IMR-90 (cell line): Measurements from ENCODE around the gene GFY.
A peak's percentile ranks its signal among the peaks of the same experiment; 100 is the strongest.

Experiments used
- BHLHE40 ChIP-seq: fragments of 150-350 bp; IDR thresholded peaks from 2 replicates; pipeline ENCODE4 v1.6.1; 2016; ENCODE audit warnings: mild to moderate bottlenecking, low read depth, low read length
- CEBPB ChIP-seq: IDR thresholded peaks from 2 replicates; pipeline ENCODE4 v1.6.1; 2012; ENCODE audit warnings: low read depth, low read length, improper control_type of control experiment
- MAZ ChIP-seq: IDR thresholded peaks from 2 replicates; pipeline ENCODE4 v1.6.1; 2012; ENCODE audit warnings: low read depth, mild to moderate bottlenecking, low read length, improper control_type of control experiment, moderate library complexity, borderline replicate concordance
- MXI1 ChIP-seq: IDR thresholded peaks from 2 replicates; pipeline ENCODE4 v1.6.1; 2012; ENCODE audit warnings: low read depth, mild to moderate bottlenecking, low read length, moderate library complexity, borderline replicate concordance
- POLR2A ChIP-seq: IDR thresholded peaks from 2 replicates; pipeline ENCODE4 v1.6.1; 2012; ENCODE audit warnings: mild to moderate bottlenecking, low read depth, low read length
- RAD21 ChIP-seq: IDR thresholded peaks from 2 replicates; pipeline ENCODE4 v1.6.1; 2012; ENCODE audit warnings: low read length, improper control_type of control experiment
- SMC3 ChIP-seq: fragments of 150-350 bp; IDR thresholded peaks from 2 replicates; pipeline ENCODE4 v1.6.1; 2016; ENCODE audit warnings: low read depth, mild to moderate bottlenecking, antibody characterized with exemption, low read length, moderate library complexity
- TF ChIP-seq, protein P1 (sequence below): conservative IDR thresholded peaks from 2 replicates; pipeline ENCODE4 v1.5.1; 2012; ENCODE audit warnings: mild to moderate bottlenecking, low read depth, low read length, improper control_type of control experiment
- TF ChIP-seq, protein P2 (sequence below): fragments of 150-350 bp; IDR thresholded peaks from 2 replicates; pipeline ENCODE4 v1.6.1; 2017; ENCODE audit warnings: mild to moderate bottlenecking, antibody characterized with exemption, low read length, low read depth

DNA sequence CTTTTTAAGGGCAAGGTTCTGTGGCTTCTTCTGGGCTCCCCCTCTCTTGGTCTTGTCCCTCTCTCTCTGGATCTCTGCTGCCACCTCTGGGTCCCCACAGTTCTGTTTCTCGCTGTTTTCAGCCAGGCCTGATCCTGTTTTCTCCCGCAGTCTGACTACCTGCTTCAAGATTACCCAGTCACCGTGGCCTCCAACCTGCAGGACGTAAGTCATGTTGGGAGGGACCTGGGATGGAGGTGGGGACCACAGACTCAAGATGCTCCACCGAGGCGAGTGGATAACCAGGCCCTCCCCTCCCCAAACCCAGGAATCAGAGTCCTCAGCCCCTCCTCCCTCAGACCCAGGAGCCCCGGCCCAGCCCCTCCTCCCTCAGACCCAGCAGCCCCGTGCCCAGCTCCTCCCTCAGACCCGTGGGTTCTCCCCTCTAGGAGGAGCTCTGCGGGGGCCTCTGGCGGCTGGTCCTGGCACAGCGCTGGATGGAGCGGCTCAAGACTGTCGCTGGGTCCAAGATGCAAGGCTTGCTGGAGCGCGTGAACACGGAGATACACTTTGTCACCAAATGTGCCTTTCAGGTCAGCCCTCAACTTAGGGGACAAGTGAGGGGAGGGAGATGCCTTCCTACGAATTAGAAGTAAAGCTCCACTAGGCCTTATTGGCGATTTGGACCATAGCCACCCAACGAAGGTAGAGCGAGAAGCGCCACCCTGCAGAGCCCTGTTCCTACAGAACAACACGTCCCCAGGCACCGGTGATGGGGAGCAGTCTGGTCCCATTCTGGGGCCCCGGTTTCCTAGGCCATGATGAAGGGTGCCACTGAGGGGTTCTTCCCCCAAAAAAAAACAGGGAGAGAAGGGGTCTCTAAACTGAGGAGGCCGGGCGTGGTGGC, 51.0 kb downstream of the GFY start:
- TF ChIP-seq CEBPB (no peak), BHLHE40 (no peak), POLR2A (no peak), MXI1 (no peak), MAZ (no peak; the same call in 1 of the 2 replicates), RAD21 (peak; percentile 24; the same call in 1 of the 2 replicates), SMC3 (no peak)
- TF ChIP-seq, protein P1, sequence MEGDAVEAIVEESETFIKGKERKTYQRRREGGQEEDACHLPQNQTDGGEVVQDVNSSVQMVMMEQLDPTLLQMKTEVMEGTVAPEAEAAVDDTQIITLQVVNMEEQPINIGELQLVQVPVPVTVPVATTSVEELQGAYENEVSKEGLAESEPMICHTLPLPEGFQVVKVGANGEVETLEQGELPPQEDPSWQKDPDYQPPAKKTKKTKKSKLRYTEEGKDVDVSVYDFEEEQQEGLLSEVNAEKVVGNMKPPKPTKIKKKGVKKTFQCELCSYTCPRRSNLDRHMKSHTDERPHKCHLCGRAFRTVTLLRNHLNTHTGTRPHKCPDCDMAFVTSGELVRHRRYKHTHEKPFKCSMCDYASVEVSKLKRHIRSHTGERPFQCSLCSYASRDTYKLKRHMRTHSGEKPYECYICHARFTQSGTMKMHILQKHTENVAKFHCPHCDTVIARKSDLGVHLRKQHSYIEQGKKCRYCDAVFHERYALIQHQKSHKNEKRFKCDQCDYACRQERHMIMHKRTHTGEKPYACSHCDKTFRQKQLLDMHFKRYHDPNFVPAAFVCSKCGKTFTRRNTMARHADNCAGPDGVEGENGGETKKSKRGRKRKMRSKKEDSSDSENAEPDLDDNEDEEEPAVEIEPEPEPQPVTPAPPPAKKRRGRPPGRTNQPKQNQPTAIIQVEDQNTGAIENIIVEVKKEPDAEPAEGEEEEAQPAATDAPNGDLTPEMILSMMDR: peak; percentile 55
- TF ChIP-seq, protein P2, sequence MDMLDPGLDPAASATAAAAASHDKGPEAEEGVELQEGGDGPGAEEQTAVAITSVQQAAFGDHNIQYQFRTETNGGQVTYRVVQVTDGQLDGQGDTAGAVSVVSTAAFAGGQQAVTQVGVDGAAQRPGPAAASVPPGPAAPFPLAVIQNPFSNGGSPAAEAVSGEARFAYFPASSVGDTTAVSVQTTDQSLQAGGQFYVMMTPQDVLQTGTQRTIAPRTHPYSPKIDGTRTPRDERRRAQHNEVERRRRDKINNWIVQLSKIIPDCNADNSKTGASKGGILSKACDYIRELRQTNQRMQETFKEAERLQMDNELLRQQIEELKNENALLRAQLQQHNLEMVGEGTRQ: no peak
